ENCODE data around the gene CHST10.
A peak's percentile ranks its signal among the peaks of the same experiment; 100 is the strongest.
"Not testable (repeated sequence)": the region's sequence is repeated elsewhere in the genome, so short reads cannot be mapped to it uniquely, and the experiment has no call there.

CHST10 gene

GRCh38 chr2:100416935-100417710, at the start of gene CHST10:
TSS of gene CHST10 (minus strand) at chr2:100417668. CDS start at chr2:100406675, 10,993 bp downstream.
- DNase-seq (ENCODE audit: low read depth, low spot score) = peak; percentile 38

GRCh38 chr2:100460904-100461530, 43.5 kb upstream of the CHST10 start:
- DNase-seq (ENCODE audit: low read depth, low spot score) = no peak

GRCh38 chr2:100456357-100456756, 38.9 kb upstream of the CHST10 start:
- not testable (repeated sequence) for DNase-seq (ENCODE audit: low read depth, low spot score)

- no peak for DNase-seq (ENCODE audit: low read depth, low spot score)
Observed at GRCh38 chr2:100453853-100454252, 36.4 kb upstream of the CHST10 start.

GRCh38 chr2:100451734-100452133, 34.3 kb upstream of the CHST10 start:
- DNase-seq (ENCODE audit: low read depth, low spot score) = no peak

- DNase-seq (ENCODE audit: low read depth, low spot score) = no peak
Observed at GRCh38 chr2:100451092-100451491, 33.6 kb upstream of the CHST10 start.

GRCh38 chr2:100446696-100447095, 29.2 kb upstream of the CHST10 start:
- DNase-seq (ENCODE audit: low read depth, low spot score) = no peak

DNA sequence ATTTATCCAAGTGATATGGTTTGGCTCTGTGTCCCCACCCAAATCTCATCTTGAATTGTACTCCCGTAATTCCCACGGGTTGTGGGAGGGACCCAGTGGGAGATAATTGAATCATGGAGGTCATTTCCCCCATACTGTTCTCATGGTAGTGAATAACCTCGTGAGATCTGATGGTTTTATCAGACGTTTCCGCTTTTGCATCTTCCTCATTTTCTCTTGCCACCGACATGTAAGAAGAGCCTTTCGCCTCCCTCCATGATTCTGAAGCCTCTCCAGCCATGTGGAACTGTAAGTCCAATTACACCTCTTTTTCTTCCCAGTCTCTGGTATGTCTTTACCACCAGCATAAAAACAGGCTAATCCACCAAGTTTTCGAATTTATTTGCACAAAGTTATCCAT, 20.3 kb upstream of the CHST10 start:
- no peak for DNase-seq (ENCODE audit: low read depth, low spot score)

DNA sequence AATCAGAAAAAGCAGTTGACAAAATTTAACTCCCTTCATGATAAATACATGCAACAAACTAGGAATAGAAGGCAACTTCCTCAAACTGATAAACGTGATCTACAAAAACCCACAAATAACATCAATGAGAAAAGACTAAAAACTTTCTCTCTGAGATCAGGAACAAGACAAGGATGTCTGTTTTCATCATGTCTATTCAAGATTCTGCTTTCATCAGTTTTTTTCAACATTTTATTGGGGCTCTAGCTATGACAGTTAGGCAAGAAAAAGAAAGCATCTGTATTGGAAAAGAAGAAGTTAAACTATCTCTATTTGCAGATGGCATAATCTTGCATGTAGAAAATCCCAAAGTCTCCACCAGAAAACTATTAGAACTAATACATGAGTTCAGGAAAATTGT, 12.3 kb upstream of the CHST10 start:
- DNase-seq (ENCODE audit: low read depth, low spot score) = no peak

GRCh38 chr2:100427627-100428258, 10.3 kb upstream of the CHST10 start:
- peak; percentile 38 for DNase-seq (ENCODE audit: low read depth, low spot score)

DNA sequence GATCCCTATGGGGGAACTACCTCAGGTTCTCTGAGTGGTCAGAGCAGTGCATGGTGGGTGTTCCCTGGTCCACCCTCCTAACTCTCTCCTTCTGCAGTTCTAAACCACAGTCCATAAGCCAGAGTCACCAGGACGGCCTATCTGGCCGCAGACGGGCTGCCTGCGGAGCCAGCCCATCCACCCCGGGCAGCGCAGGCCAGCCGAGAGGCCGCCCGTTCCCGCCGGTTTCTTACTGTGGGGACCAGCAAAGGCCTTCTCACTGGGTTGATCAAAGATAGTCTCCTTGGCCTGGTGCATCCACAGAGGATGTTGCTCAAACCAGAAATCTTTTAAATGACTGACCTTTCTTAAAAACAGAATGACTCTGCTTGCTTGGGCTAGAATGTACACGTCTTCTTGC, 9.6 kb upstream of the CHST10 start:
- no peak for DNase-seq (ENCODE audit: low read depth, low spot score)

DNA sequence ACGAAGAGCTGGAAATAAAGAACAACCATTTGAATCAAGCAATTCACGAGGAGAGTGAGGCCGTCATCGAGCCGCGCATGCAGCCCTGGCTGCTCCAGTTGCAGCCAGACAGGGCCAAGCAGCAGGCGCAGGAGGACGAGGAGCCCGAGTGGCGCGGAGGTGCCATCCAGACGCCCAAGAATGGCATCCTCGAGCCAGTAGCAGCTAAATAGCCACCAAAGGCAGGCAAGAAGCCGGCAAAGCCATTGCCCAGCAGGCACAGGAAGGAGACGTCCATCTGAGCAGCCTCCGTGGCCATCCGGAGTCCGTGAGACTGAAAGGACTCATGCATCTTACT, 8.9 kb upstream of the CHST10 start:
- DNase-seq (ENCODE audit: low read depth, low spot score) = no peak

- no peak for DNase-seq (ENCODE audit: low read depth, low spot score)
Observed at GRCh38 chr2:100425573-100426383, 8.3 kb upstream of the CHST10 start.

DNA sequence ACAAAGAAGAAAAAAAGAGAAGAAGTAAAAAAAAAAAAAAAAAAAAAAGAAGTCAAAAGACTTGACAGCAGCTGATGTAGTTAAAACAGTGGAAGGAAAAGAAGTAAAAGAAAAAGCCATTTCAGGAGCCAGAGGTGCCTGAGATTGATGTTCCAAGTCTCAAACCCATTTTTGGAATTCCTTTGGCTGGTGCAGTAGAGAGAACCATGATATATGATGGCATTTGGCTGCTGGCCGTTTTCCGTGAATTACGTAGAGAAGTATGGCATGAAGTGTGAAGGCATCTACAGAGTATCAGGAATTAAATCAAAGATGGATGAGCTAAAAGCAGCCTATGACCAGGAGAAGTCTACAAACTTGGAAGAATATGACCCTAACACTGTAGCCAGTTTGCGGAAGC, 7.6 kb upstream of the CHST10 start:
- DNase-seq (ENCODE audit: low read depth, low spot score) = no peak

DNA sequence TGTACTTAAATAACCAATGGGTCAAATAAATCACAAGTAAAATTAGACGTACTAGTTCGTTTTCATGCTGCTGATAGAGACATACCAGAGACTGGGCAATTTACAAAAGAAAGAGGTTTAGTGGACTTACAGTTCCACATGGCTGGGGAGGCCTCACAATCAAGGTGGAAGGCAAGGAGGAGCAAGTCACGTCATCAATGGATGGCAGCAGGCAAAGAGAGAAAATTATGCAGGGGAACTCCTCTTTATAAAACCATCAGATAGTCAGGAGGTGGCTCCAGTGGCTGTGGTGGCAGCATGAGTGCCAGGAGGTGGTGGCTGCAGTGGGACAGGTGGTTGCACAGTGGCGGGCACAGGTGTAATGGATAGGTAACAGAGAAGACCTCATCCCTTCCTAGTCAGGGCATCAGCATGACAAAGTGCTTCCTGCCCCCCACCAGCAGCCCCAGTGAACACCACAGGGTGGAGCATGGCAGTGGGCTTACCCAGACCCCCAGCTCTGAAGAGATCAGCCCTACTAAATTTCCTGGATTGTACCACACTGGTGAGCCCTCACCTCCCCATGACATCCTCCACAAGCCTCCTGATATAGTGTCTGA, 6.9 kb upstream of the CHST10 start:
- no peak for DNase-seq (ENCODE audit: low read depth, low spot score)

GRCh38 chr2:100423631-100424030, 6.2 kb upstream of the CHST10 start:
- DNase-seq (ENCODE audit: low read depth, low spot score) = no peak

GRCh38 chr2:100422320-100423055, 5.0 kb upstream of the CHST10 start:
- no peak for DNase-seq (ENCODE audit: low read depth, low spot score)

DNA sequence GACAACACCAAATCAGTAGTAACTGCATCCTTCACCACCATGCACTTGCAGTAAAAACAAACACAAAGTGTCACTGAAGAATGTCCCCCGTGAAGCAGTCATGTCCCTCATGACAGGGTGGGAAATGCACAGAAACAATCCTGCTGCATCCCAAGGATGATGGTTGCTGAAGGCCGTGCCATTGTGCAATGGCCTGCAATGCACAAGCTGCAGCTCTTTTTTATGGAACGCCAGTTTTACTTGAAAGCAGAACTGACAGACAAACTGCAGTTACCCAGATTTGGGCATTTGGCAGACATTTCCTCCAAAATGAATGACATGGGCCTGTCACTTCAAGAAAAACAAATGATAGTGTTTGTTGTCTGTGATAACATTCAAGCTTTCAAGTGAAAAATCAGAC, 2.4 kb upstream of the CHST10 start:
- no peak for DNase-seq (ENCODE audit: low read depth, low spot score)

- DNase-seq (ENCODE audit: low read depth, low spot score) = no peak
Observed at GRCh38 chr2:100418406-100418962, 1.0 kb upstream of the CHST10 start.

- no peak for DNase-seq (ENCODE audit: low read depth, low spot score)
Observed at GRCh38 chr2:100417711-100418124, 250 bp upstream of the CHST10 start.

All from activated naive CD8-positive, alpha-beta T cell treated with anti-CD3 and anti-CD28 coated beads, Interleukin-2, amount 50 U/mL, for 16 hours (primary cell).